Mucosa of descending colon (tissue), 3 donors: ENCODE results near the gene KAT6B. TPM values are rescaled to one million over a fixed set of nuclear protein-coding genes. Genes with fewer than 3 reads are reported as not detected.

Source experiments
- ATAC-seq: fragments of 200-7000 bp; cut with Tn5 transposase; one replicate; pipeline ENCODE4 v1.9.1; 2020; ENCODE audit warnings: mild to moderate bottlenecking, moderate library complexity
- DNase-seq, 3 donors: peaks; one replicate each; pipeline ENCODE4 v3.0.0-alpha.2; 2020
- H3K36me3 ChIP-seq: fragments of 200-600 bp; one replicate; pipeline ENCODE4 v1.8.0; 2021; ENCODE audit warnings: low read depth, mild to moderate bottlenecking
- H3K4me1 ChIP-seq: fragments of 200-600 bp; one replicate; pipeline ENCODE4 v1.8.0; 2021; ENCODE audit warnings: low read depth, mild to moderate bottlenecking
- H3K4me3 ChIP-seq: fragments of 200-600 bp; one replicate; pipeline ENCODE4 v1.8.0; 2021; ENCODE audit warnings: mild to moderate bottlenecking
- H3K9me3 ChIP-seq: fragments of 200-600 bp; one replicate; pipeline ENCODE4 v1.8.0; 2021; ENCODE audit warnings: mild to moderate bottlenecking
- intact Hi-C, 2 donors: fragments of 100-400 bp; cut with DNase I in 1 of 2; cut with micrococcal nuclease in 1 of 2; formaldehyde crosslinking; loops; one replicate each; pipeline versions ENCODE4 v1.11.0 to v1.11.1; 2022; cut with DNase I, micrococcal nuclease
- total RNA-seq, 3 donors: library from RNA; stranded (reverse); fragmentation: NEBNext Ultra II Directional in 2 of 3; extraction: Animal tissue kit (Norgen Biotek cat#: 25700) in 2 of 3; gene quantifications; one replicate each; pipeline versions ENCODE4 v1.2.1 to v1.2.4, GENCODE V29; 2021 to 2023
- TF ChIP-seq, protein P1 (sequence below): fragments of 200-600 bp; IDR thresholded peaks from one replicate; pipeline ENCODE4 v1.8.0; 2022; ENCODE audit warnings: antibody characterized with exemption, mild to moderate bottlenecking
- donor health status: DM: no; HTN: no; CAD: no; lungs with moderate emphysema.
- donor health status: DM: no; HTN: no; CAD: no.
- donor health status: DM: no; HTN: yes; CAD: no.

The KAT6B gene
- total RNA-seq, 3 donors from 2014 or later = 29.5 to 60.5 (median 39.3) TPM

DNA sequence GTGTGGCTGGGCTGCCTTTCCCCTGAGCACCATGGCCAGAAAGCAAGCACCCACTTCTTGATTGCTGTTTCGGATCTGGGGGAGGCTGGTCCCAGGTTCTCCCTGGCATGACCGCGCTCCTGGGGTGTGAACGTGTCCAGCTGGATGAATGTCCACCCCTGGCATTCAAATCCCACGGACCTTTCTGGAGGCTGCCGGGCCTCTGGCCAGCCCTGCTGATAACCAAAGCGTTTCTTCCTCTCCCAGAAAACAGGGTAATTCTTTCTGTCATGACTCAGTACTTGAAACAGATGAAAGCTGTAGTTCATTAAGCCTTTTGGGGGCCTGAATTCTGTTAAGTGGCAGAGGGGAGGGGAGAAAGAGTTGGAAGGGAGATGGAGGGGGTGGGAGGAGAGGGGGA lies 211.9 kb downstream of the KAT6B start:
- Histone ChIP-seq H3K36me3 (no peaks in the 10 kb centered on the region), H3K9me3 (no peaks in the 10 kb centered on the region), H3K4me1 (no peaks in the 10 kb centered on the region), H3K4me3 (no peak overlapping the region)
- intact Hi-C loops = loop anchor here in 1 of 2 donors (10.0 kb wide), 1 partner anchor 774 kb away; no protein-coding TSS in a partner anchor
- DNase-seq (no peak), ATAC-seq (no peak)
- TF ChIP-seq, protein P1, sequence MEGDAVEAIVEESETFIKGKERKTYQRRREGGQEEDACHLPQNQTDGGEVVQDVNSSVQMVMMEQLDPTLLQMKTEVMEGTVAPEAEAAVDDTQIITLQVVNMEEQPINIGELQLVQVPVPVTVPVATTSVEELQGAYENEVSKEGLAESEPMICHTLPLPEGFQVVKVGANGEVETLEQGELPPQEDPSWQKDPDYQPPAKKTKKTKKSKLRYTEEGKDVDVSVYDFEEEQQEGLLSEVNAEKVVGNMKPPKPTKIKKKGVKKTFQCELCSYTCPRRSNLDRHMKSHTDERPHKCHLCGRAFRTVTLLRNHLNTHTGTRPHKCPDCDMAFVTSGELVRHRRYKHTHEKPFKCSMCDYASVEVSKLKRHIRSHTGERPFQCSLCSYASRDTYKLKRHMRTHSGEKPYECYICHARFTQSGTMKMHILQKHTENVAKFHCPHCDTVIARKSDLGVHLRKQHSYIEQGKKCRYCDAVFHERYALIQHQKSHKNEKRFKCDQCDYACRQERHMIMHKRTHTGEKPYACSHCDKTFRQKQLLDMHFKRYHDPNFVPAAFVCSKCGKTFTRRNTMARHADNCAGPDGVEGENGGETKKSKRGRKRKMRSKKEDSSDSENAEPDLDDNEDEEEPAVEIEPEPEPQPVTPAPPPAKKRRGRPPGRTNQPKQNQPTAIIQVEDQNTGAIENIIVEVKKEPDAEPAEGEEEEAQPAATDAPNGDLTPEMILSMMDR = no peak

DNA sequence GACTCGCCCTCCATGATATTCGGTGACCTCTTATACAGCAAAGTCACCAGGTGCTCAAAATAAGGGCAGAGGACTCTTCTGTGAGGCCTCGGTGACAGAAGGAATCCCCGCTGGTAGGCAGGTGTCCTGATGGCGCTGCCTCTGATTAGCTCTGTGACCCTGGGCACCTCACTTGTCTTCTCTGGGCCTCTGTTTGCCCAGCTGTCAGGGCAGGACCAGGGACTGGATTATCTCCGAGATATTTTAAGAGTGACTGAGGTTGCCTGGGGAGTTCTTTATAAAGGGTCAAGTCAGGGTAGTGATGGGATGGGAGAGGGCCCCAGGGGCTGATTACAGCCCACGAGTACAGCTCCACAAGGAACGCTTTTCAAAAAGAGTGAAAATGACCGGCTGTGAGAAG lies 214.2 kb downstream of the KAT6B start:
- no peak overlapping the region for H3K4me3 ChIP-seq
- DNase-seq (no peak), ATAC-seq (no peak)
- TF ChIP-seq, protein P1 = no peak
- H3K9me3 ChIP-seq = no peaks in the 10 kb centered on the region
- intact Hi-C loops = no loop called here
- no peaks in the 10 kb centered on the region for H3K4me1 ChIP-seq
- no peaks in the 10 kb centered on the region for H3K36me3 ChIP-seq

GRCh38 chr10:75042292-75042974 lies 216.0 kb downstream of the KAT6B start:
- DNase-seq (no peak), ATAC-seq (no peak)
- H3K4me1 ChIP-seq = no peaks in the 10 kb centered on the region
- H3K4me3 ChIP-seq = no peak overlapping the region
- no peaks in the 10 kb centered on the region for H3K9me3 ChIP-seq
- TF ChIP-seq, protein P1 = no peak
- H3K36me3 ChIP-seq = no peaks in the 10 kb centered on the region
- intact Hi-C loops = no loop called here

GRCh38 chr10:75043256-75044131 lies 217.1 kb downstream of the KAT6B start:
- no peak overlapping the region for H3K4me3 ChIP-seq
- no peaks in the 10 kb centered on the region for H3K4me1 ChIP-seq
- no peaks in the 10 kb centered on the region for H3K9me3 ChIP-seq
- DNase-seq (peak in 1 of 3 donors; percentile 22), ATAC-seq (peak; percentile 56)
- TF ChIP-seq, protein P1 = no peak
- intact Hi-C loops = no loop called here
- no peaks in the 10 kb centered on the region for H3K36me3 ChIP-seq

DNA sequence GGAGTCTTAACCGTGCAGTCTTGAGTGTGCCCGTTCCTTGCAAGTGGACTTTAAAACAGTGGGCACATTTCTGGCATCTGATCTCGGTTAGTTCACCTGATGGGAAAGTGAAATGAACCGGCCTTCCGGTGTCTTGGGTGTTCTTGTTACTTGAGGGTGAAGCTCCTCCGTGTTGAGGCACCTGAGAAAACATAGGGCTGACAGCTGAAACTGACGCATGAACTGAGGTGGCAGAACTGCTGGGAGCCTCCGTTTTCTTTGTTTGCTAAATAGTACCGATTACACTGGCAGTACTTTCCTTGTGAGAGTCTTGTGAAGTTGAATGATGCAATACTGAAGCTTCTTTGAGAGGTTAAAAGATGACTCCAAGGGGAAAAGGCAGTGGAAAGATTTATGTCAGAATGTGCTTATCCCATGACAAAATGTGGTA lies 222.3 kb downstream of the KAT6B start:
- ATAC-seq (no peak), DNase-seq (no peak)
- Histone ChIP-seq H3K4me1 (no peaks in the 10 kb centered on the region), H3K36me3 (no peaks in the 10 kb centered on the region), H3K9me3 (no peaks in the 10 kb centered on the region), H3K4me3 (no peak overlapping the region)
- intact Hi-C loops = no loop called here
- TF ChIP-seq, protein P1 = no peak
